ENCODE data around the gene RAD51B.

RAD51B gene

GRCh38 chr14:67940486-67941455 lies 121.2 kb downstream of the RAD51B start:
- no peak for TF ChIP-seq FOXP2 (optimal IDR thresholded peaks at IDR 0.05; ENCODE audit: control extremely low read depth, extremely low read length, insufficient read depth)
- TF ChIP-seq POLR2AphosphoS5 (IDR thresholded peaks at IDR 0.05; ENCODE audit: borderline replicate concordance, low read depth, low read length): no peak
- no peak for TF ChIP-seq EZH2 (IDR thresholded peaks at IDR 0.05)
- Histone ChIP-seq H3K36me3 (ENCODE audit: insufficient read depth, low read length) (no peaks in the 10 kb centered on the region), H3K27ac (peak overlapping the region; percentile 84), H3K9me3 (ENCODE audit: low read depth, low read length) (no peaks in the 10 kb centered on the region), H3K9ac (ENCODE audit: insufficient read length) (peak overlapping the region; percentile 4), H3K4me3 (peak overlapping the region; percentile 50)
- DNase-seq (ENCODE audit: low read depth, low spot score): no peak

GRCh38 chr14:67941456-67942018 lies 122.0 kb downstream of the RAD51B start:
- TF ChIP-seq POLR2AphosphoS5 (IDR thresholded peaks at IDR 0.05; ENCODE audit: borderline replicate concordance, low read depth, low read length): no peak
- no peak for TF ChIP-seq FOXP2 (optimal IDR thresholded peaks at IDR 0.05; ENCODE audit: control extremely low read depth, extremely low read length, insufficient read depth)
- TF ChIP-seq EZH2 (IDR thresholded peaks at IDR 0.05): no peak
- DNase-seq (ENCODE audit: low read depth, low spot score): no peak
- Histone ChIP-seq H3K9ac (ENCODE audit: insufficient read length) (peak overlapping the region; percentile 4), H3K4me3 (peak overlapping the region; percentile 50), H3K36me3 (ENCODE audit: insufficient read depth, low read length) (no peaks in the 10 kb centered on the region), H3K9me3 (ENCODE audit: low read depth, low read length) (no peaks in the 10 kb centered on the region), H3K27ac (peak overlapping the region; percentile 84)

GRCh38 chr14:67942080-67942710 lies 122.6 kb downstream of the RAD51B start:
- Histone ChIP-seq H3K4me3 (peak overlapping the region; percentile 50), H3K27ac (peak overlapping the region; percentile 84), H3K9ac (ENCODE audit: insufficient read length) (peak overlapping the region; percentile 4), H3K36me3 (ENCODE audit: insufficient read depth, low read length) (no peaks in the 10 kb centered on the region), H3K9me3 (ENCODE audit: low read depth, low read length) (no peaks in the 10 kb centered on the region)
- no peak for DNase-seq (ENCODE audit: low read depth, low spot score)
- TF ChIP-seq FOXP2 (optimal IDR thresholded peaks at IDR 0.05; ENCODE audit: control extremely low read depth, extremely low read length, insufficient read depth): no peak

GRCh38 chr14:67943947-67944346 lies 124.4 kb downstream of the RAD51B start:
- no peaks in the 10 kb centered on the region for H3K36me3 ChIP-seq (ENCODE audit: insufficient read depth, low read length)
- H3K27ac ChIP-seq: peak overlapping the region; percentile 79
- peak overlapping the region; percentile 14; the same call in 1 of the 2 replicates for H3K4me3 ChIP-seq
- DNase-seq (ENCODE audit: low read depth, low spot score): peak; percentile 93
- TF ChIP-seq EZH2 (IDR thresholded peaks at IDR 0.05) (no peak), FOXP2 (optimal IDR thresholded peaks at IDR 0.05; ENCODE audit: control extremely low read depth, extremely low read length, insufficient read depth) (no peak), POLR2AphosphoS5 (IDR thresholded peaks at IDR 0.05; ENCODE audit: borderline replicate concordance, low read depth, low read length) (no peak)
- H3K9ac ChIP-seq (ENCODE audit: insufficient read length): peak overlapping the region; percentile 61
- H3K9me3 ChIP-seq (ENCODE audit: low read depth, low read length): no peaks in the 10 kb centered on the region

GRCh38 chr14:67944605-67945004 lies 125.0 kb downstream of the RAD51B start:
- no peak for TF ChIP-seq EZH2 (IDR thresholded peaks at IDR 0.05)
- TF ChIP-seq POLR2AphosphoS5 (IDR thresholded peaks at IDR 0.05; ENCODE audit: borderline replicate concordance, low read depth, low read length): no peak
- no peak for TF ChIP-seq FOXP2 (optimal IDR thresholded peaks at IDR 0.05; ENCODE audit: control extremely low read depth, extremely low read length, insufficient read depth)
- Histone ChIP-seq H3K27ac (peak overlapping the region; percentile 79), H3K4me3 (no peak overlapping the region), H3K9ac (ENCODE audit: insufficient read length) (peak overlapping the region; percentile 61), H3K36me3 (ENCODE audit: insufficient read depth, low read length) (0 out of 2 replicates have a peak, but pooled peaks cover 4% of the 10 kb centered on the region), H3K9me3 (ENCODE audit: low read depth, low read length) (no peaks in the 10 kb centered on the region; the same call in 1 of the 2 replicates)
- DNase-seq (ENCODE audit: low read depth, low spot score): no peak

- H3K9me3 ChIP-seq (ENCODE audit: low read depth, low read length): peaks cover 6% of the 10 kb centered on the region; the same call in 1 of the 2 replicates
- no peak overlapping the region for H3K4me3 ChIP-seq
- 0 out of 2 replicates have a peak, but pooled peaks cover 7% of the 10 kb centered on the region for H3K36me3 ChIP-seq (ENCODE audit: insufficient read depth, low read length)
- DNase-seq (ENCODE audit: low read depth, low spot score): no peak
- TF ChIP-seq POLR2AphosphoS5 (IDR thresholded peaks at IDR 0.05; ENCODE audit: borderline replicate concordance, low read depth, low read length) (no peak), EZH2 (IDR thresholded peaks at IDR 0.05) (no peak)
- no peak overlapping the region for H3K27ac ChIP-seq
- H3K9ac ChIP-seq (ENCODE audit: insufficient read length): no peak overlapping the region
Measured at GRCh38 chr14:67949771-67950170, 130.2 kb downstream of the RAD51B start.

- DNase-seq (ENCODE audit: low read depth, low spot score): no peak
- no peak overlapping the region for H3K9ac ChIP-seq (ENCODE audit: insufficient read length)
- TF ChIP-seq EZH2 (IDR thresholded peaks at IDR 0.05) (no peak), FOXP2 (optimal IDR thresholded peaks at IDR 0.05; ENCODE audit: control extremely low read depth, extremely low read length, insufficient read depth) (no peak)
- H3K36me3 ChIP-seq (ENCODE audit: insufficient read depth, low read length): 0 out of 2 replicates have a peak, but pooled peaks cover 7% of the 10 kb centered on the region
- no peak overlapping the region for H3K27ac ChIP-seq
- no peak overlapping the region for H3K4me3 ChIP-seq
- H3K9me3 ChIP-seq (ENCODE audit: low read depth, low read length): peaks cover 6% of the 10 kb centered on the region; the same call in 1 of the 2 replicates
Measured at GRCh38 chr14:67950386-67950785, 130.8 kb downstream of the RAD51B start.

GRCh38 chr14:67951529-67952135 lies 132.1 kb downstream of the RAD51B start:
- no peak overlapping the region for H3K27ac ChIP-seq

More at GRCh38 chr14:67951529-67952135, 132.1 kb downstream of the RAD51B start:
- no peak for TF ChIP-seq FOXP2 (optimal IDR thresholded peaks at IDR 0.05; ENCODE audit: control extremely low read depth, extremely low read length, insufficient read depth)
- TF ChIP-seq POLR2AphosphoS5 (IDR thresholded peaks at IDR 0.05; ENCODE audit: borderline replicate concordance, low read depth, low read length): no peak
- no peak for TF ChIP-seq EZH2 (IDR thresholded peaks at IDR 0.05)
- no peak overlapping the region for H3K4me3 ChIP-seq
- no peak overlapping the region for H3K9ac ChIP-seq (ENCODE audit: insufficient read length)
- 0 out of 2 replicates have a peak, but pooled peaks cover 7% of the 10 kb centered on the region for H3K36me3 ChIP-seq (ENCODE audit: insufficient read depth, low read length)
- peaks cover 6% of the 10 kb centered on the region; the same call in 1 of the 2 replicates for H3K9me3 ChIP-seq (ENCODE audit: low read depth, low read length)
- no peak for DNase-seq (ENCODE audit: low read depth, low spot score)
